ENCODE measurements around the gene CLECL1.

DNA sequence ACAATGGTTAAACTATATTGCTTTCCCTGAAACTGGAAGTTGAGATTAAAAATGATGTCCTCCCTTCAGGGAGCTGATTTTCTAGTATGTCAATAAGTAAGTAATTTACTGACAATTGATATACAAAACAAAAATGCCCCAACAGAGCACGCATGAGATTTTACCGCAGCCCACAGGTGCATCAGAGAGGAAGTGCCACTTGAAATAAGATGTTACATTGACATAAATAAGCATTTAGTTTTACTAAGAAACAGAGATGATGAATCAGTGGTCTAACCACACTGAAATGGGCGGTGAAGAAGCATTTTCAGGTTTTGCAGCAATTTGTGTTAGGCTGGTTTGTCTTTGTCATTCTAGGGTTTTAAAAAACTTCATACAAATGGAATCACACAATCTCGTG, 8.8 kb upstream of the CLECL1 start:
- TF ChIP-seq, protein P1, sequence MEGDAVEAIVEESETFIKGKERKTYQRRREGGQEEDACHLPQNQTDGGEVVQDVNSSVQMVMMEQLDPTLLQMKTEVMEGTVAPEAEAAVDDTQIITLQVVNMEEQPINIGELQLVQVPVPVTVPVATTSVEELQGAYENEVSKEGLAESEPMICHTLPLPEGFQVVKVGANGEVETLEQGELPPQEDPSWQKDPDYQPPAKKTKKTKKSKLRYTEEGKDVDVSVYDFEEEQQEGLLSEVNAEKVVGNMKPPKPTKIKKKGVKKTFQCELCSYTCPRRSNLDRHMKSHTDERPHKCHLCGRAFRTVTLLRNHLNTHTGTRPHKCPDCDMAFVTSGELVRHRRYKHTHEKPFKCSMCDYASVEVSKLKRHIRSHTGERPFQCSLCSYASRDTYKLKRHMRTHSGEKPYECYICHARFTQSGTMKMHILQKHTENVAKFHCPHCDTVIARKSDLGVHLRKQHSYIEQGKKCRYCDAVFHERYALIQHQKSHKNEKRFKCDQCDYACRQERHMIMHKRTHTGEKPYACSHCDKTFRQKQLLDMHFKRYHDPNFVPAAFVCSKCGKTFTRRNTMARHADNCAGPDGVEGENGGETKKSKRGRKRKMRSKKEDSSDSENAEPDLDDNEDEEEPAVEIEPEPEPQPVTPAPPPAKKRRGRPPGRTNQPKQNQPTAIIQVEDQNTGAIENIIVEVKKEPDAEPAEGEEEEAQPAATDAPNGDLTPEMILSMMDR (IDR thresholded peaks at IDR 0.05): no peak
- TF ChIP-seq POLR2A (IDR thresholded peaks at IDR 0.05): no peak

Data from uterus (tissue), 2 donors.